Superior temporal gyrus (tissue), 1 donor: ENCODE measurements around the gene ATRIP.
"Not testable (repeated sequence)": the region's sequence is repeated elsewhere in the genome, so short reads cannot be mapped to it uniquely, and the experiment has no call there.

Source experiments
- DNase-seq: peaks from one replicate; pipeline ENCODE4 v3.0.0-alpha.2; 2016; ENCODE audit errors: extremely low spot score

ATRIP gene

GRCh38 chr3:48435774-48436476 is 10.6 kb upstream of the ATRIP start:
- peak; percentile 95 for DNase-seq

- no peak for DNase-seq
Observed at GRCh38 chr3:48436477-48436787, 10.1 kb upstream of the ATRIP start.

DNA sequence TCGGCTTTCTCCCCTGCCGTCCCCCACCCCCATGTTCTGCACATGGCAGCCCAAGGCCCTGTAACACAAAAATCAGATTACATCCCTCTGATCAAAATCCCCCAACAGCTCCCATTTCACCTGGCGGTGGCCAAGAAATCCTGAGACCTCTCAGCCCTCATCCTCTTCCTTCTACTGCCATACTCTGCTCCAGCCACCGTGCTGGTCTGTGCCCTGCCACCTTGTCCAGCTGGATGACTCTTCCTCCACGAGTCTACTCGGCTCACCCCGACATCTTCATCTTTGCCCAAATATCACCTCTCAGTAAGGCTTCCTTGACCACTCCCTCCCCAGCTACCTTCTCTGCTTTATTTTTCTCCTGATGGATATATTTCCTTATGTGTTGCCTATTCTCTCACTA is 9.7 kb upstream of the ATRIP start:
- no peak for DNase-seq

GRCh38 chr3:48437812-48438211 is 8.7 kb upstream of the ATRIP start:
- no peak for DNase-seq

DNA sequence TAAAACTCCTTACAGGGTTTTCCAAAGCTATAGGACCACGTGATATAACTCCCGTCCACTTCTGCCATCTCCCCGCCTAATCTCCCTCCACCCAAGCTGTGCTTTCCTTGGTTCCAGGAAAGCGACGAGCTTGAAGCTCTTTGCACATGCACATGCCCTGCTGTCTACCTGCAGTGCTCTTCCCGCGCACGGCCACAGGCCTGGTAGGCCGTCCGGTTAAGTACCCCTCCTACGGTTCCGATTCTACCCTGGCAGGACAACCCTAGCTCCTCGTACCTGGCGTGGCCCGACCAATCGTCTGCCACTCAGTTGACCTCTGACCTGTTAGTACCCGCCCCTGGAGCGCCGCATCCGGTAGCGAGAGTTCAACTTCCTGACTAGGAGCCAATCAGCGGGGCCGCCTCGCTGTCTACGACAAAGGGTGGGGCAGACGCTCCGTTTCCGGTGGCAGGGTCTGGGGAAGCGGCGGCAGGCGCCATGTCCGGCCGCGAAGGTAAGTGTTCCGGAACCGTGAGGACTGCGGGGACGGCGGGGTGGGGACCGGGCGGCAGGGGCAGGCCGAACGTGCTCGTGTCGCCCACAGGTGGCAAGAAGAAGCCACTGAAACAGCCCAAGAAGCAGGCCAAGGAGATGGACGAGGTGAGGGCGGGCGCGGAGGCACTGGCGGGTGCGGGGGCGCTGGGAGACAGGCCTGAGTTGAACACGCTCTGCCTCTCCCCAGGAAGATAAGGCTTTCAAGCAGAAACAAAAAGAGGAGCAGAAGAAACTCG is 6.5 kb upstream of the ATRIP start, which contains the start of the genes CCDC51 and TMA7:
CCDC51 (minus strand) TSS at position 300 of the 770 bp plus-strand sequence. CDS start 4,991 bp downstream, outside the sequence.
TMA7 (plus strand) TSS at position 438 of the 770 bp plus-strand sequence; CDS start at position 478, 40 bp downstream.
- DNase-seq: peak; percentile 99

- no peak for DNase-seq
Observed at GRCh38 chr3:48440590-48440958, 6.0 kb upstream of the ATRIP start.

- no peak for DNase-seq
Observed at GRCh38 chr3:48441940-48442339, 4.6 kb upstream of the ATRIP start.

DNA sequence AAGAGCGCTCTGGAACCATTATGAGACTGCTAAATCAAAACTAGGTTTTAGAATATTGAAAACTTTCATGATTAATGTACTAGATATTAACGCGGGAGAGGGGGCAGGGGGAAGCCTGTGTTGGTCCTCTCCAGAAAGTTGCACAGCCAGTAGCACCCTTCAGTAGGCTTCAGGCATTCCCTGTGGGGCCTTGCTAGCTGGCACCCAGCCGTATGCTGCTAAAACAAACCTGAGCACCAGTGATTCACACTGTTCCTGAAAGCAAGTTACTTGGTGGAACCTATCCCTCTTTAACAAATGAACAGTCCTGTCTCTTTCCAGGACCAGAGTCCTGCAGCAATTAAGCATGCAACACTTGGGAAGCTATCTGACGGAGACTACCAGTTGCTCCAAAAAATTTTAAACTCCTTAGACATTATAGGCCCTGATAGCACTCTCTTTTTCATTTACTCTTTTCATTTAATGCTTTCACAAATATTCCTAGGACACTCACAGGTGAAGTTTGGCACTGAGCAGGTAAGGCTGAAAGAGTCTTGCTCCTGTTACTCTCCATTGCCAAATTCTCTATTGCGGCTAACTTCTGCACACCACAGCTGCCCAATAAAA is 1.2 kb upstream of the ATRIP start:
- DNase-seq: no peak

DNA sequence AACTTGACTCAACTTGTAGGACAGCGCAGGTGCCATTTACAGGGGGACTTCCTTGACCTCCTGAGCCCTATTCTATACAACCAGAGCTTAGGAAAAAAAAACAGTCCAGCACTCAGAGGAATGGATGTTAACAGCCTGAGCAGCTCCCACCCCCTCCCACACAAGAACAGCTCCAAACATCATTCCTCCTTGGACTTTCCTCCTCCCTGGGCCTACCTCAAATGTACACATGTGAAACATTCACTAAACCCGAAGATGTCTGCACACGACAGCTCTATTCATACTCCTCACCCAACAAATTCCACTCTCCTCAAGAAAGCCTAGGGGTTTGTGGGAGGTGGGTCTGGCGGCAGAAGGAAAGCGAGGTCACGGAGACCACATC is 503 bp upstream of the ATRIP start:
- DNase-seq: no peak

DNA sequence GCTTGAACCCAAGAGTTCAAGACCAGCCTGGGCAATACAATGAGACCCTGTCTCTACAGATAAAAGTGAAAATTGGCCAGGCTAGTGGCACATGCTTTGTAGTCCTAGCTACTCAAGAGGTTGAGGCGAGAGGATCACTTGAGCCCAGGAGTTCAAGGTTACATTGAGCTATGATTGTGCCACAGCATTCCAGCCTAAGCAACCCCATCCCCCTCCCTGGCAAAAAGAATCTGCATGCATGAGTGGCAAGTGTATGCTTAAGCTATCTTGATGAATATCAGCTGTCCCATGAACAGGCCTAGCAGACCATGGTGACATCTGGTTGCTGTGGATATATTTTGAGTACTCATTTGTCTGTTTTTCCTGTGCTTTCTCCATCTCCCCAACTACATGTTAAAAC is 4.7 kb downstream of the ATRIP start:
- no peak for DNase-seq

DNA sequence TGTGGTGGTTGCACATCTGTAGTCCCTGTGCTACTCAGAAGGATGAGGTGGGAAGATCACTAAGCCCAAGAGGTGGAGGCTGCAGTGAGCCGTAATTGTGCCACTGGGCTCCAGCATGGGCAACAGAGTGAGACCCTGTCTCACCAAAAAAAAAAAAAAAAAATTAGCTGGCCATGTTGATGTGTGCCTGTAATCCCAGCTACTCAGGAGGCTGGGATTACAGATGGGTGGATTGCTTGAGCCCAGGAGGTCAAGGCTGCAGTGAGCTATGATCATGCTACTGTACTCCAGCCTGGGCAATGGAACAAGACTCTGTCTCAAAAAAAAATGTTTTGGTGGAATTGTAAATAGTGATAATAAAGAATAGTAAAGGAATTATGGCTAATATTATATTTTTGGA is 9.9 kb downstream of the ATRIP start:
- DNase-seq: no peak

DNA sequence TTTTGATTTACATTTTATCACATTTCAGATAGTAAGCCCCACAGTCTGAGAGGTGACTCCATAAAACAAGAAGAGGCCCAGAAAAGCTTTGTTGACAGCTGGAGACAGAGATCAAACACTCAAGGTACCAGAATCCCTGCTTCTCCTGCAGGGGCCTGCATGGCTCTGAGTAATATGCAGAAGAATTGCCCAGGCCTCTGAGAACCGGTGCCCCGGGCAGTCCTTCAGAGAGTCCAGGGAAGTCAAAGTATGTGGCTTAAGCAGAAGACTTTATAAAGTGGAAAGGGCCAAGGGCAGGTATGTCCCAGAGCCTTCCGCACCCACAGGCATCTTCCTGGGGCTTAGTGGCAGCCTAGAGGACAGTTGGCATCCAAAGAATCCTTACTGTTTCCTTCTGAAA is 12.8 kb downstream of the ATRIP start:
- DNase-seq: no peak

DNA sequence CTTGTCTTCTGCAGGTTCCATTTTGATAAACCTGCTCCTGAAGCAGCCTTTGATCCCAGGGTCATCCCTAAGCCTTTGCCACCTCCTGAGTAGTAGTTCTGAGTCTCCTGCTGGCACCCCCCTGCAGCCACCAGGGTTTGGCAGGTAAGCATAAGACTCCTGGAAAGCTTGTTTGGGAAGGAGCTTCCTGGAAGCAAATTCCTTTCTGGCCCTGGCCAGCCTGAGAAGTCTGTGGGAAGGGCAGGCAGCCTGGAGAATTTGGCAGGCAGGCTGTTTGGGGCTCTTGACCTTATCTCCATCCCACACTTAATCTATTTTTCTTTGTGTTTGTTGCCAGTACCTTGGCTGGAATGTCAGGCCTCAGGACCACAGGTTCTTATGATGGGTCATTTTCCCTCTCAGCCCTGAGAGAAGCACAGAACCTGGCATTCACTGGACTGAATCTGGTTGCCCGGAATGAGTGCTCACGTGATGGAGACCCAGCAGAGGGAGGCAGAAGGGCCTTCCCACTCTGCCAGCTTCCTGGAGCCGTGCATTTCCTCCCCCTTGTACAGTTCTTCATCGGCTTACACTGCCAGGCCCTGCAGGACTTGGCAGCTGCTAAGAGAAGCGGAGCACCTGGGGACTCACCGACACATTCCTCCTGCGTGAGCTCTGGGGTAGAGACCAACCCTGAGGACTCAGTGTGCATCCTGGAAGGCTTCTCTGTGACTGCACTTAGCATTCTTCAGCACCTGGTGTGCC is 13.4 kb downstream of the ATRIP start:
- DNase-seq: no peak

DNA sequence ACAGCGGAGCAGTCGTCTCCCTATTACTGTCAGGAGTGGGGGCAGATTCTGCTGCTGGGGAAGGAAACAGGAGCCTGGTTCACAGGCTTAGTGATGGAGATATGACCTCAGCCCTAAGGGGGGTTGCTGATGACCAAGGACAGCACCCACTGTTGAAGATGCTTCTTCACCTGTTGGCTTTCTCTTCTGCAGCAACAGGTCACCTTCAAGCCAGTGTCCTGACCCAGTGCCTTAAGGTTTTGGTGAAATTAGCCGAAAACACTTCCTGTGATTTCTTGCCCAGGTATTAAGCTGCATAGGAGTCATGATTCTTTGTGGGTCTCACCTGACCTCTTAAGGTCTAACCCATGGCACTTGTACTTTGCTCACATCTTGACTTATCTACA is 14.0 kb downstream of the ATRIP start:
- no peak for DNase-seq

- DNase-seq: not testable (repeated sequence)
Observed at GRCh38 chr3:48461767-48462166, 15.2 kb downstream of the ATRIP start.

GRCh38 chr3:48463703-48464102 is 17.2 kb downstream of the ATRIP start:
- DNase-seq: no peak

DNA sequence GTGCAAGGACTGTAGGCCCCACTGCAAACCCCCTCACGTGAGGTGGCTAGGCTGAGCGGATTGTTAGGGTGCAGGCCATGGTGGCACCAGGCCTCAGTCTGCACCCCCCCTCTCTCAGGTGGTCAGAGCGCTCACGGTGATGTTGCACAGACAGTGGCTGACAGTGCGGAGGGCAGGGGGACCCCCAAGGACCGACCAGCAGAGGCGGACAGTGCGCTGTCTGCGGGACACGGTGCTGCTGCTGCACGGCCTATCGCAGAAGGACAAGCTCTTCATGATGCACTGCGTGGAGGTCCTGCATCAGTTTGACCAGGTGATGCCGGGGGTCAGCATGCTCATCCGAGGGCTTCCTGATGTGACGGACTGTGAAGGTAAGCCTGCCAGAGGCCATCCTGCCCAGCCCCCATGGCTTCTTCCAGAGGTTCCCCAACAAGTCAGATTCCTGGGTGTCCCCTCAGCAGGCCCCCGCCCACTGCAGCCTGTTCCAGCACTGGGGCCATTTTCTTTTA is 18.2 kb downstream of the ATRIP start:
- no peak for DNase-seq

- DNase-seq: no peak
Observed at GRCh38 chr3:48465237-48465530, 18.6 kb downstream of the ATRIP start.

- peak; percentile 97 for DNase-seq
Observed at GRCh38 chr3:48465531-48466378, 19.2 kb downstream of the ATRIP start.

- DNase-seq: no peak
Observed at GRCh38 chr3:48466386-48467109, 20.0 kb downstream of the ATRIP start.

DNA sequence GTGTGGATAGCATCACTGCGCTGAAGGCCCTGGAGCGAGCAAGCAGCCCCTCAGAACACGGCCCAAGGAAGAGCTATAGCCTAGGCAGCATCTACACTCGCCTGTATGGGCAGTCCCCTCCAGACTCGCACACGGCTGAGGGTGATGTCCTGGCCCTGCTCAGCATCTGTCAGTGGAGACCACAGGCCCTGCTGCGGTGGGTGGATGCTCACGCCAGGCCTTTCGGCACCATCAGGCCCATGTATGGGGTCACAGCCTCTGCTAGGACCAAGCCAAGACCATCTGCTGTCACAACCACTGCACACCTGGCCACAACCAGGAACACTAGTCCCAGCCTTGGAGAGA is 20.5 kb downstream of the ATRIP start:
- no peak for DNase-seq
